Renal cortex interstitium (tissue), 11 donors: Measurements from ENCODE around the gene SIRT4. TPM values are rescaled to one million over a fixed set of nuclear protein-coding genes. Genes with fewer than 3 reads are reported as not detected.
A peak's percentile ranks its signal among the peaks of the same experiment; 100 is the strongest.

Experiments used
- DNase-seq, 11 donors: peaks; one replicate each; pipeline ENCODE4 v3.0.0-alpha.2; 2013; ENCODE audit warnings: low read depth in 9 of 11, low spot score in 4 of 11; ENCODE audit errors: extremely low read depth in 1 of 11
- polyA plus RNA-seq, 3 donors: library from polyadenylated mRNA; unstranded; fragments of 120-200 nt; gene quantifications; one replicate each; pipeline ENCODE4 v1.2.1, GENCODE V29; 2013; ENCODE audit not compliant: insufficient read length in 3 of 3

The SIRT4 gene
- polyA plus RNA-seq, 3 donors, result 3.1 to 4.5 (median 3.6) TPM

DNA sequence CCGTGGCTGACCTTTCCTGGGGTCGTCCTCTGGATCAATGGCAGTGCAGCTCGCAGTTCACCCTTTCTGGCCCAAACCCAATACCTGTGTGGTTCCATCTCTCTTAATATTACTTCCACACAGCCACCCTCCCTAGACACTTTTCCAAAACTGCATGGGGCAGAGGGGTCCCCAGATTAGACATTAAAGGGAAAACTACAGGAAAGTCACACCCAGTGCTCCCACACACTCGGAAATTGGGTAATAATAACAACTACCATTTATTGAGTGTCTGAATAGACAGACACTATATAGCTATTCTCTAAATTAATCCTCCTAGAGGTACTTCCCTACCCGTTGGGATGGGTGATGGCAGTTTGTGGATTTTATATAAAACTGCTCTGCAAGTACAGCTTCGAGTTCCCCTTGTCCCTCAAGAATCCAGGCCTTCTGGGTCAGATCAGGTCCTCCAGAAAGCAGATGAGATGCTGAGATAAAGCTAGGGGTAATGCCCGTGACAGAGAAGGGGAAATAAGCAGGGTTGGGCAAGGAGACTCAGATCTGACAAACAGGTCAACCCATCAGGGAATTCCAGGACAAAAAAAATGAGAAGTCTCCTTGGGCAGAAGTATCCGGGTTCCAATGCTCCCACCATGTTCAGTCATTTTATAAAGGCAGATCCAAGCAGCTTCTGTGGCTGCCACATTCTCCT lies 35.8 kb upstream of the SIRT4 start:
- no peak for DNase-seq

DNA sequence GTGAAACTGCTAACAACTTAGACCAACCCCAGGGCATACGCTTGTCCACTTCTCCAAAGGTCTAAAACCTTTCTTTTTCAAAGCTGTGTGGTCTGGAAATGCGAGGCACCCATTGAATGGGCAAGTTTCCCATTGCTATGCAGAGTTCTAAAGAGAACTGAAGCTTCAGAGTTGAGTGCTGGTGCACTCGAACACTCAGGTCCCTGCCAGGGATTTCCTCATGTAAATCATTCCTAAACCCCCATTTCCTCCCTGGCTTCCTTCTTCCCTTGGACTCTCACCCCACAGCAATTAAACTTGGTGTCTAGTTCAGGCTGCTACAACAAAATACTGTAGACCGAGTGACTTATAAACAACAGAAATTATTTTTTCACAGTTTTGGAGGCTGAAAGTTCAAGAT lies 34.4 kb upstream of the SIRT4 start:
- DNase-seq, result peak in 1 of 11 donors; percentile 20

DNA sequence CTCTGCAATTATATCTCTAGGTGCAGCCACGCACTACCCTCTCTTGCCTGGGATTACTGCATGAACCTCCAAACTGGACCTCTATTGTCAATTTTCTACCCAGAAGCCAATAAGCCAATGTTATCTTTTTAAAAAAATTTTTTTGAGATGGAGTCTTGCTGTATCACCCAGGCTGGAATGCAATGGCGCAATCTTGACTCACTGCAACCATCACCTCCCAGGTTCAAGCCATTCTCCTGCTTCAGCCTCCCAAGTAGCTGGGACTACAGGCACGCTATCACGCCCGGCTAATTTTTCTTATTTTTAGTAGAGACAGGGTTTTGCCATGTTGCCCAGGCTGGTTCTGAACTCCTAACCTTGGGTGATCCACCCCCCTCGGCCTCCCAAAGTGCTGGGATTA lies 25.4 kb upstream of the SIRT4 start:
- DNase-seq, result no peak

DNA sequence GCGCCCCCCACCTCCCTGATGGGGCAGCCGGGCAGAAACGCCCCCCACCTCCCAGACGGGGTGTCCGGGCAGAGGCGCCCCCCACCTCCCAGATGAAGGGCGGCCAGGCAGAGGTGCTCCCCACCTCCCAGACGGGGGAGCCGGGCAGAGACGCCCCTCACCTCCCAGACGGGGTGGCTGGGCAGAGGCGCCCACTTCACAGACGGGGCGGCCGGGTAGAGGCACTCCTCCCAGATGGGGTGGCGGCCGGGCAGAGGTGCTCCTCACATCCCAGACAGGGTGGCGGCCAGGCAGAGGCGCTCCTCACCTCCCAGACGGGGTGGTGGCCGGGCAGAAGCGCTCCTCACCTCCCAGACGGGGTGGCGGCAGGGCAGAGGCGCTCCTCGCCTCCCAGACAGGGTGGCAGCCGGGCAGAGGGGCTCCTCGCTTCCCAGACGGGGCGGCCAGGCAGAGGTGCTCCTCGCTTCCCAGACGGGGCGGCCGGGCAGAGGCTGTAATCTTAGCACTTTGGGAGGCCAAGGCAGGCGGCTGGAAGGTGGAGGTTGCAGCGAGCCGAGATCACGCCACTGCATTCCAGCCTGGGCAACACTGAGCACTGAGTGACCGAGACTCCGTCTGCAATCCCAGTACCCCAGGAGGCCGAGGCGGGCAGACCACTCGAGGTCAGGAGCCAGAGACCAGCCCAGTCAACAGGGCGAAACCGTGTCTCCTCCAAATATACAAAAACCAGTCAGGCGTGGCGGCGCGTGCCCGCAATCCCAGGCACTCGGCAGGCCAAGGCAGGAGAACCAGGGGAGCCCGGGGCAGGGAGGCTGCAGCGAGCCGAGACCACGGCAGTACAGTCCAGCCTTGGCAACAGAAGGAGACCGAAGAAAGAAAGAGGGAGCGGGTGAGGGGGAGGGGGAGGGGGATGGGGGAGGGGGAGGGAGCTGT lies 23.7 kb upstream of the SIRT4 start:
- DNase-seq, result no peak

DNA sequence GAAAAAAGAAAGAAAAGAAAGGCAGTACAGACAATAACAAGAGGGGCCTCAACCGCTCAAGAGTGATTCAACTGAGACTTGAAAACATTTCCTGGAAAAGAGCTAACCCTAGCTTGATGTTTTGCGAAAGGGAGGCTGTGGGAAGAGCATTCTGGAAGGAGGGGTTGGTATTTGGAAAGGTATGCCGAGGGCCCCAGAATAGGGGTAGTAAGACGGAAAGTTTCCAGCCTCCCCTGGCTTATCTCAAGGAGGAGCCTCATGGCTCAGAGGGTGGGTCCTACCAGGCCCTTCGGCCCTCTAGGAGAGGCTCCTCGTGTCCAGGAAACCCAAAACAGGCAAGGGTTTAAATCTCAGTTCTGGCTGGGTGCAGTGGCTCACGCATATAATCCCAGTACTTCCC lies 18.8 kb upstream of the SIRT4 start:
- no peak for DNase-seq

DNA sequence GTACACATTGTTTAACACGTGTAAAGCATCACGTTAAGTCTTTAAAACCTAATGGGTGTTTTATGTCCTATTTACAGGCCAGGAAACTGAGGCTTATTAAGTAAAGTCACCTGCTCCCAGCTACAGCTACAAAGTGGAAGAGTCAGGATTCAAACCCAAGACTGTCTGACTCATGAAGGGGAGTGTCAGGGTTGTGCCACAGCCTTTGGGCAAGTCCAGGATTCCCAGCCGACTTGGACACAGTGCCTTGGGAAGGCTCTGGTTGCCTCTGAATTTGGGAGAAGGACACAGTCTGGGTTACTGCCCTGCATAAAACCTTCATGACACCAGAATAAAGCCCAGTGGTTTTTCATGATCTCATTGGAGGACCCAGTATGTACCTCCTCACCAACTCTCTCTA lies 17.7 kb upstream of the SIRT4 start:
- no peak for DNase-seq

DNA sequence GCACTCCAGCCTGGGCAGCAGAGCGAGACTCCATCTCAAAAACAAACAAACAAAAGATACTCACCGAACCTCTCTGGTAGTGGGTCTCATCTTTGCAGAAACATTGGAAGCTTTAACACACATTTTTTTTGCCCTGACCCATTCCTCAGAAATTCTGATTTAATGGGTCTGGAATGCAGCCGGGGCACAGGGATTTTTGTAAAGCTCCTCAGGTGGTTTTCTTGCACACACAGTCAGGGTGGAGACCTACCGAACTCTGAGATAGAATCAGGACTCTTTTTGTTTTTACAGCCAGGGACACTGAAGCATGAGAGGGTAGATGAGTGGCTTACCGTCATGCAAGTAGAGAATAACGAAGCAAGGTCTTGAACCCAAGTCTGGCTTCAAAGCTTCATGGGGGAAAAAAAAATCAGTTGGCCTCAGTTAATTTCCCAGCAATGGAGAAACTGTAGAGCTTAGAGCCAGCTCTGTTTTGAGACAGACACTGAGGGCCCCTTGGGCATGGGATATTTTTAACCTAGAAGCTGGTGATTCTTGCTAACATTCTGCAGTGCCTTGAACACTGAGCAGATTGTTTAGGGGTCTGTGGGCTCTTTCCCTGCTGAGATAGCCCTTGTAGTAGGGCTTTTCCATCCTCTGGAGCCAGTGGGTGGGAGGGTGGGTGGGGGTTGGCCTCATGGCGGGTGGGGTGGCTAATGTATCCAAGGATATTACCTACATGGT lies 15.2 kb upstream of the SIRT4 start:
- no peak for DNase-seq

DNA sequence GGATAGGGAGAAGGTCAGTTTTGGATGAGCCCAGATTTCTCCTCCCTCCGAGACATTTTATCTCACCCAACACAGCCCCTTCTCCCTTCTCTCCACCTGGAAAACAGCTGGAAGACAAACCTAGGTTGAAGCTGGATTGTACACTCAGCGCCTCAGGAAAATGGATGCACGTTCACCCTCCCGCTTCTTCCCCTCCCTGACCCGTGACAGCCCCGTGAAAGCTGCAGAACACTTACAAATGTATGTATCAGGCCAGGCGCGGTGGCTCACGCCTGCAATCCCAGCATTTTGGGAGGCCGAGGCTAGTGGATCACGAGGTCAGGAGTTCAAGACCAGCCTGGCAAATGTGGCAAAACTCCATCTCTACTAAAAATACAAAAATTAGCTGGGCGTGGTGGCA lies 14.6 kb upstream of the SIRT4 start:
- DNase-seq, result no peak

DNA sequence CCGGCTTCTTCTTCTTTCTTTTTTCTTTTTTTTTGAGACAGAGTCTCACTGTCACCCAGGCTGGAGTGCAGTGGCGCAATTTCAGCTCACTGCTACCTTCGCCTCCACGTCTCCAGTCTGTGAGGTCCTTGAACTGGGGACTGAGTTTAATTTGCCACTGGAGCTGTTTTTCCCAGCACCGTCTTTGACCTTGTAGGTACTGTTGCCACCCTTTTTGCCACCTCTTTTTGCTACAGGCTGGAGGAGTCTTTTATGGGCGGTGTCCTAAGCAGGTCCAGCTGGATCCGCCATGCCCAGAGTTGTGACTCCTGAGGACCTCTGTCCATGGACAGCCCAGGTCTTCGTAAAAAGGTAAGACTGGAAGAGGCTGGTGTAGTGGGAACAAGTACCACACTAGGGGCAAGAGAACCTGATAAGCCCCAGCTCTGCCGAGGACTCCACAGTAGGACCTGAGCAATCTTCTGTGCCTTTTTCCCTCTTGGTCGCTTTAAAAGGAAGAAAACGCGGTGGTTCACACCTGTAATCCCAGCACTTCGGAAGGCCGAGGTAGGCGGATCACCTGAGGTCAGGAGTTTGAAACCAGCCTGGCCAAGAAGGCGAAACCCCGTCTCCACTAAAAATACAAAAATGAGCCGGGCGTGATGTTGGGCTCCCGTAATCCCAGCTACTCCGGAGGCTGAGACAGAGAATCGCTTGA lies 11.4 kb upstream of the SIRT4 start:
- DNase-seq, result peak in 6 of 11 donors; percentile 4 to 27 (median 14)

DNA sequence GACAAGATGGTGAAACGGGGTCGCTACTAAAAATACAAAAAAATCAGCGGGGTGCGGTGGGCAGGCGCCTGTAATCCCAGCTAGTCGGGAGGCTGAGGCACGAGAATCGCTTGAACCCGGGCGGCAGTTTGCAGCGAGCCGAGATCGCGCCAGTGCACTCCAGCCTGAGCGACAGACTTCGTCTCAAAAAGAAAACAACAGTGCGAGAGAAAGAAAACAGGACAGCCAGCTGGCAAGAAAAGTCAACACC lies 9.8 kb upstream of the SIRT4 start:
- DNase-seq, result peak in 4 of 11 donors; percentile 5 to 22 (median 10)

DNA sequence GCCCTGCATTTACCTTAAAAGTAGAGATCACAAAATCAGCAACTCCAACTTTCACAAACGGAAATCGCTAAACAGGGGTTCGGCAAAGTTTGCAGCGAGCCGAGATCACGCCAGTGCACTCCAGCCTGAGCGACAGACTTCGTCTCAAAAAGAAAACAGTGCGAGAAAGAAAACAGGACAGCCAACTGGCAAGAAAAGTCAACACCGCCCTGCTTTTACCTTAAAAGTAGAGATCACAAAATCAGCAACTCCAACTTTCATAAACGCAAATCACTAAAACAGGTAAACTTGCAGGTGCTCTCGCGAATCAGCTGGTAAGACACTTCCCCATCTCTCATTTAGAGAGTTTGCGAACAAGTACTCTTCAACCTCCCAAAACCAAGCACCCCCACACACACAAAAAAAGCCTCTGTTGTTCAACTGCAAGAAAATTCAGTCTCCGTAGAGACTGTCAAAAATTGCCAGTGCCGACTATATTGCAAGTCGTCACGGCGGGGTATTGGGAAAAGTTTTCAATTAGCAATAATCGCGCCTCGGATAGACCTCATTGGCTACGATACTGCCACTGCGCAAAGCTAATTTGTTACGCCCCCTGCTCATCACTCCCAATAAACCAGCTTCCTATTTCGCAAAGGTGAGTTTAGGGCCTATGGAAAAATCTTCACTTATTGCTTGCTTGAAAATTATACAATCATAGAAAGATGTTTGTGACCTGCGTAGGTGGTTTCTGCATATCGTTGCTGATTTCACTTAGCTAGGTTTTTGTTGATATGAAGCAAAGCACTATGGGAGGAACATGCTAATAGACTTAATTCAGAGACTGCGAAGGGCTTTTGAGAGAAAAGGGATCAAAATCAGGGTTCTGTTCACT lies 9.2 kb upstream of the SIRT4 start, which contains the start of gene RNU4-1:
TSS of gene RNU4-1 (minus strand) at position 577 of the 871 bp plus-strand sequence.
- peak in 10 of 11 donors; percentile 63 to 88 (median 78) for DNase-seq

DNA sequence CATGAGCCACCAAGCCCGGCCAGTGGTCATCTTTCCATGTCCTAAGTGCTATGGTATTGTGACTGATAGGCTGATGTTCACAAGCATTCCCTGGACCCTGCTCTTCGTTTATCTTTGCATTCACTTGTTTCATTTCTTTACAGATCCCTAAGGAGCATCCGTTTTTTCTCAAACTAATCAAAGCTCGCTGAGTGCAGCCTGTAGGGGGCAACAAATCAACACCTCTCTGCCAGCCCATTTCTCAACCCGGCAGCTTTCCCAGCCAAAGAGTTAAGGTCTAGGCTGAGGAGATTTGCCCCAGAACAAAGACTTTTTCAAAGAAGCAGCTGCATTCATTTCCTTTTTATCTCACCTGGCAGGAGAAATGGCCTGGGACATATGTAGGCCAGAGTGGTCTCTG lies 12.1 kb downstream of the SIRT4 start:
- no peak for DNase-seq

DNA sequence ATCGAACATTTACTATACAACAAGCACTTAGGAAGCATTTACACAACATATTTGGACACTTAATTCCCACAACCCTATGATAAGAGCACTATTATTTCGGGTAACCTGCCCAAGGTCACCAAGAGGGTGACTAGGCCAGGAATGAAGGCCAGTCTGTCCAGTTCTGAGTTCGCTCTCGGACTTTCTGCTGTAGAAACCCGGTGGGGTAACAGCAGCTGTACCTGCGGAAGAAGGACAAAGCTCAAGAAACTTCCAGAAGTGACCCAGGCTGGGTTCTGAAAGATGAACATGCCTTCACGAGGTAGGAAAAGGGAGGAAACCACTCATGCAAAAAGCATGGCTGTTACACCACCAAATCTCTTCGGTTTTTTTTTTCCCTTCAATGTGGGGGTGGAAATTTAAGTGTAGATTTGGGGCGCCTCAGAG lies 14.7 kb downstream of the SIRT4 start:
- peak in 2 of 11 donors; percentile 25 to 30 for DNase-seq

DNA sequence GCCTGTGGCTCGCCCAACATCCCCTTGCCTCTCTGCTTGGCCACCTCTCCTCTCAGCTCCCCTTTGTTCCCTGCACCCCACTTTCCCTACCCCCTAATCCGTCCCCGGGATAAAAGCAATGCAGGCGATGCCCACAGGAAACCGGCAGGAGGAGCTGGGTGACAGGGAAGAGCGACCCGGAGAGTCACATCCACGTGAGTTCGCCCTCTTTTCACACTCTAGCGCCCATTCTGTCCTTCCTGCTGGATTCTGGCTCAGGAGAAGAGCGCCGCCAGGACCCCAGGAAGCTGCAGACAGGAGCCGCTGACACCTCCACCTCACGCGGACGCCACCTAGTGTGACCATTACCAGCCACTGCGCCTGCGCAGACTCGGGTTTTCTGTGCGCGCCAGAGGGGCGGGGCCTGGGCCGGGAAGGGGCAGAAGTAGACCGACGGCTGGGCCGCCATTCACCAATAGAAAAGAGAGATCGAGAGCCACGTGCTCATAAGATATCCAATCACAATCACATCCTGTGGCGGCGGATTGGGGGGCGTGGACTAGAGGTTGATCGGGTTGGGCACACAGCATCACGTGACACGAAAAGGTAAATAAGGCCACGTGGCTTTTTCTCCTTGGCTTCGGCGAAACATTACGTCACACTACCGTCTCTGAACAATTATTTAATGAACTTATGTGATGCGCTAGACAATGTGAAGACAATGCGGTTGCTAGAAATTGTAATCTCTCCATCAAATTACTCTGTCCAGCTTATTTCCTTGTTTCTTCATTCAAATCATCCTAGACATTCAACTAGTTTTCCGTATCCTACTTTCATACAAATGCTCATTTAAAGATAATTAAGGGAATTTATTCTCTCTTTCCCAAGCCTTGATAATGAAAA lies 15.3 kb downstream of the SIRT4 start:
- peak; percentile 90 to 99 (median 97) for DNase-seq

DNA sequence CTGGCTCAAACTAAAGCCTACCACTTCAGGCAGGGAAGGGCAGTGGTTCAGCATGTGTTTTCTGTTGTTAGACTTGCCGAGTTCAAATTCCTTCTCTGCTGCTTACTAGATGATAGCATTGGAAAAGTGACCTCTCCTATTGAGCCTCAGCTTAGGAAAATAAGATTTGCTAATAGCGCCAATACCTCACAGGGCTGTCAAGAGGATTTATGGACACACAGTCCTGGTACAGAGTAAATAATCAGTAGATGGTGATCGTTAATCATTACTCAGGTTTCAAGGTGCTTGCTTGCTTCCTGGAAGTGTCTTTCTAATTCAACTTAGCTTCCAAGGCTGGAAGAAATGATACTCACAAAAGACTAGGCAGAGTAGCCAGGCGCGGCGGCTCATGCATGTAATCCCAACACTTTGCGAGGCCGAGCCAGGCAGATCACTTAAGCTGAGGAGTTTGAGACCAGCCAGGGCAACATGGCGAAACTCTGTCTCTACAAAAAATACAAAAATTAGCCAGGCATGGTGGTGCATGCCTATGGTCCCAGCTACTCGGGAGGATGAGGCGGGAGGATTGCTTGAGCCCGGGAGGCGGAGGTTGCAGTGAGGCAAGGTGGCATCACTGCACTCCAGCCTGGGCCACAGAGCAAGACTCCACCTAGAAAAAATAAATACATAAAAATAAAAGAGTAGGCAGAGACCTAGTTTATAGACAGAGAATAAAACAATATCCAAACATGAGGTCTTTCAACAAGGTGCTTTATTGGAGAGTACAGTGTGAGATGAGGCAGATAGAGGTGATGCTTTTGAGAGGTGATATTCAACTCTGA lies 19.5 kb downstream of the SIRT4 start:
- DNase-seq, result peak in 3 of 11 donors; percentile 24 to 70 (median 59)

DNA sequence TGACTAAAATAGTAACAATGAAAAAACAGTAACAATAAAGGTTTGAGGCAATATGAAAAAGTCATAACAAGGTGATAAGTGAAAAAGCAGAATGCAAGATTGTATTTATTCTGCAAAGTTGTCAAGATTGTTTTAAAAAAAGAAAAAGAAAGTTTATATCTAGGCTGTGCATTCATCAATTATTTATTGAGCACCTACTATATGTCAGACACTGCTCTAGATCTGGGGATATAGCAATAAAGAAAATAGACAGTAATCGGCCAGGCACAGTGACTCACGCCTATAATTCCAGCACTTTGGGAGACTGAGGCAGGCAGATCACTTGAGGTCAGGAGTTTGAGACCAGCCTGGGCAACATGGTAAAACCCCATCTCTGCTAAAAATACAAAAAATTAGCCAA lies 21.7 kb downstream of the SIRT4 start:
- DNase-seq, result no peak
